HG02885 (cell line): ENCODE measurements around the gene CAB39L.
"Not testable (repeated sequence)": the region's sequence is repeated elsewhere in the genome, so short reads cannot be mapped to it uniquely, and the experiment has no call there.

Source experiments
- ATAC-seq: cut with Tn5 transposase; IDR thresholded peaks from one replicate; pipeline ENCODE4 v1.9.1; 2021; ENCODE audit warnings: mild to moderate bottlenecking; ENCODE audit not compliant: unreplicated experiment, poor library complexity

CAB39L gene

DNA sequence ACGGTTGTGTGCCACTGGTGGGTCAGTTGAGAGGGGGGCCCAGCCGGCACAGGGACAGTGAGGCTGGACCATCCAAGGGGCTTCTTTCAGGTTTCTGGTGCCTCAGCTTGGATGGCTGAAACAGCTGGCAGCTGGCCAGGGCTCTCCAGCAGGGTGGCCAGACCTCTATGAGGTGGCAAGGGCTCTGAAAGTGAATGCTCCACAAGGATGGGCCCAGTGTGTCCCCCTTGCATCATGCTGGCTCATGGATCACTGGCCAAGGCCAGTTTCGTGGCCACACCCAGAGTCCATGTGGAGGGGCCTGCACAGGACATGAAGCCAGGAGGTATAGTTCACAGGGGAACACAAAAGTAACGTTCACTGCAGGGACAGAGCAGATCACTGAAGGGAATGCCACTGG lies 146.5 kb downstream of the CAB39L start:
- no peak for ATAC-seq

DNA sequence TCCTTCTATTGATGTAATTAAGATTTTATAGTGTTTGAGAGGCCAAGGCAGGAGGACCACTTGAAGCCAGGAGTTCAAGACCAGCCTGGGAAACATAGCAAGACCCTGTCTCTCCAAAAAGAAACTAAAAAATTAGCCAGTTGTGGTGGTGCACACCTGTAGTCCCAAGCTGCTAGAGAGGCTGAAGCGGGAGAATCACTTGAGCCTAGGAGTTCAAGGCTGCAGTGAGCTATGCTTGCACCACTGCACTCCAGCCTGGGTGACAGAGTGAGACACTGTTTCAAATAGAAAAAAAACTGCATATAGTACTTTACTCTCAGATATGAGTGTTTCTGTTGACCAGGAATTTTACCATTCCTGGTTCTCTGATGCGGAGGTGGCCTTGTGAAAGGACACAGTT lies 147.2 kb downstream of the CAB39L start:
- ATAC-seq, result no peak

DNA sequence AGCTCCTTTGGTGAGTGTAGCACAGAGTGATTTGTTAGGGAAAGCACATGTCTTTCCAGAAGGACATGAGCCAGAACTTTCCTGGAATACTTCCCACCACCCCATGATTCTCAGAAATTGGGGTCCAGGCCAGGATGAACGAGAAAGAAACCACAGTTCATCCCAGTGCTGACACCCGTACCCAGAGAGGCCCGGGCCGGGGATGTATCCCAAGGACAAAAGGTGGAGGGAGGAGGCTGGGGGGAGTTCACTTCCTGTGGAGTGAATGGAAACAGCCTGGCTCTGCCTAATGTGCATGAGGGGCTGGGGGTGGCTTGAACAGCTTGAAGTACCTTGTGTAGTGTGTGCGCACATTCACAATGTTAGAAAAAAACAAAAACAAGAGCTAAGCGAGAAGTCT lies 148.6 kb downstream of the CAB39L start:
- ATAC-seq, result no peak

DNA sequence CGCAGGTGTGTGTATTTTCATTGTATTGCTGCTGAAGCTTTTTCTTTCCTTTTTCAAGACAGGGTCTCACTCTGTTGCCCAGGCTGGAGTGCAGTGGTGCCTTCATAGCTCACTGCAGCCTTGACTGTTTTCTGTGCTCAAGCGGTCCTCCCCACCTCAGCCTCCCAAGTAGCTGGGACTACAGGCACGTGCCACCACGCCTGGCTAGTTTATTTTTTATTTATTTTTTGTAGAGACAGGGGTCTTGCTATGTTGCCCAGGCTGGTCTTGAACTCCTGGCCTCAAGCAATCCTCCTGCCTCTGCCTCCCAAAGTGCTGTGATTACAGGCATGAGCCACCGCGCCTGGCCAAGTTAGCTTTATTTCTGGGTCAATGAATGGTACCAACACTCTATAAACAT lies 149.1 kb downstream of the CAB39L start:
- not testable (repeated sequence) for ATAC-seq

DNA sequence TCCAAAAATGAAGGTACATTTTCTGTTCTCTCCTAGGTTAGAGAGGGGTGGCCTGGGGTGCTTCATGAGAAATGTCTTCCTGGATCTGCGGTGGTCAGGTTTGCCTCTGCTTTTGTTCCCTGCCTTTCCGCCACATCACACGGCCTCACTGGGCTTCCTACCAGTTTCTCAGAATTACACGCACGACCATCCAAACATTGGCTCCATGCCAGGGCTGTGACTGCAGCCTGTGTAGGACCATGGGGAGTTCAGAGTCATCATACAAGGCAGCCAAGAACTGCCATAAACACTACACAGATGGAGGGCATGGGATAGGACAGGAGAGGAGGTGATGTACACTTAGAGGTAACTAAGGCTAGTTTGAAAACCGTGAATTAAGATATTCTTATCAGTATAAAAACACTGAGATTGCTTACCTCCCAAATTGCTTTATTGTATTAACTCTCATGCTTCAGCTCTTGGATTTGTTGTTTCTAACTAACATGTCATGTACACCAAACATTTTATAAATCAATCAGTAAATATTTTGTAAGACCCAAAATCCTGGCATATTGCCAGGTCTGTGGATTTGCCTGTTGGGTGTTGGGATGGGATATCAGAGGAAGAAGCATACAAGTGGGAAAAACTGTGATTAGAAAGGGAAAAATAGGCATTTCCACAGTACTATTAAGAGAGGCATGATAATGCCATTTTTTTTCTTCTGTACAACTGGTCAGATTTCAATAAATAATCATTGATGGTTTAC lies 150.9 kb downstream of the CAB39L start:
- ATAC-seq, result no peak

DNA sequence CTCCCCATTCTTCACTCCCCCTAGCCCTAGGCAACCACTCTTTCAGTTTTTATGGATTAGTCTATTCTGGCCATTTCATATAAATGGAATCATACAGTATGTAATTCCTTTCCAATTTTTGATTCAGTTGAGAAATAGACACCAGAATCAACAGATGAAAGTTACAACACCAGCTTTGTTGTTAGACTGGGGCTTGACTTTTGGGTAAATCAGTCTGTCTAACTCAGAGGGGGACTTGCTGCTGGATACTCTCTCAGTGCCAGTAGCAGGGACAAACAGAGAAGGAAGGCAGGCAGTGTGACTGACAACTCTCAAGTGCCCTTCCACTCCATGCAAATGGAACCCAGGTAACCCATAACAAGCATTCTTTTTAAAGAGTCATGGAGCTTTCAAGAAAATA lies 155.4 kb downstream of the CAB39L start:
- no peak for ATAC-seq

DNA sequence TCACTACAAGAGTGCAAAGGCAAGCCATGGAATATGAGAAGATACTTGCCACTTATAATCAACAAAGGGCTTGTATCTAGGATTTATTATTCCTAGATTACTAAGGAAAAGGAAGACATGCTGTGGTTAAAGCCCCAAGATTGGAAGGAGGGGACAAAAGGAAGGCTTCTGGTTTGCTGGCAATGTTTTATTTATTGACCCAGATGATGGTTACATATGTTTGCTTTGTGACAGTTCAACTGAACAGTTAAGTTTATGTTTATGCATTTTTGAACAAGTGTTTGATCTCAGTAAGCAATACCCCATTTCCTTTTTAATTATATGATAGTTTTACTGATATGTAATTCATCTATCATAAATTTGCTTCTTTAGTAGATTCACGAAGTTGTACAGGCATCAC lies 155.9 kb downstream of the CAB39L start:
- no peak for ATAC-seq

DNA sequence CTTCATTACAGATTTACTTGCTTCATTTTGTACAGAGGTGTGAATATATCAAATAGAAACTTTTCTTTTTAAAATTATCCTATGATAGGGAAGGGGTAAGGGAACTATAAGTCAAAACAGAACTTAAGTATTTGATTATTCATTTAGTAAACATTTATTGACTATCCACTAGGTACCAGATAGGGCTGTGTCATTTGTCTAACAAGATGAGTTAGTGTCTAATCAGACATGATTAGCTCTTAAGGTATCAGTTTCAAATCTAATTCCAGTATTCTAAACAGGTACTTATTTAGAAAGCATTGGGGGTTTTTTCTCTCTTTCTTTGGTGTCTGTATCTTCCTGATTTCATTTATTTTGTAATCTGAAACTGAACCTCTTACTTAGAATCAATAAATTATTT lies 164.0 kb downstream of the CAB39L start:
- ATAC-seq, result no peak

DNA sequence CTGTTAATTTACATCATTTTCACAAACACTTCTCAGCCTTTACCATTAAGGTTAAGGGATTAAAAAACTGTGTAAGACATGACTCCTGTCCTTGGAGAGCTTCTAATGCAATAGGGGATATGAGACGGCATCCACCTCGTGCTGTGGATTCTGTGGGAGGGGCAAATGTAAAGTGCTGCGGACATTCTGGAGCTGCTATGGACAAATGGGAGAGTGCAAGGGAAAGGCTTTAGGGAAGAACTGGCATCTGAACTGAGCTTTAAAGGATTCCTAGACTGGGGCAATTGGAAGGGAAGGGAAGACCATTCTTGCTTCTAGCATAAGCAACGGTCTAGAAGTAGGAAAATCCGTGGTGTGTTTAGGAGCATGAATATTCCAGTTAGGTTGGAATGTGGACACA lies 164.8 kb downstream of the CAB39L start:
- no peak for ATAC-seq

DNA sequence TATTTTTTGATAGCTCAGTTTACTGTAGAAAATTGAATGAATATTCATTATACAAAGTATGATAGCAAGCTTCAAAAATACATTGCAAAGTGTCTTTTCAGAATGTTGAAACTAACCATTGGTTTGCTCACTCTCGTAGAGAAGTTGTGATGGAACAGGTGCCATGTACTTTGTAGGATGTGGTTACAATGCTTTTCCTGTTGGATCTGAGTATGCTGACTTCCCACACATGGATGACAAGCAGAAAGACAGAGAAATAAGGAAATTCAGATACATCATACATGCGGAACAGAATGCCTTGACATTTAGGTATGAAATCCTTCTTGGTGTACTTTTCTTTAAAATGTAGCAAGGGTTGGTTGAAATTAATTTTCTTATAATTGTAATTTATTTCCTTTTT lies 165.7 kb downstream of the CAB39L start:
- ATAC-seq, result no peak

DNA sequence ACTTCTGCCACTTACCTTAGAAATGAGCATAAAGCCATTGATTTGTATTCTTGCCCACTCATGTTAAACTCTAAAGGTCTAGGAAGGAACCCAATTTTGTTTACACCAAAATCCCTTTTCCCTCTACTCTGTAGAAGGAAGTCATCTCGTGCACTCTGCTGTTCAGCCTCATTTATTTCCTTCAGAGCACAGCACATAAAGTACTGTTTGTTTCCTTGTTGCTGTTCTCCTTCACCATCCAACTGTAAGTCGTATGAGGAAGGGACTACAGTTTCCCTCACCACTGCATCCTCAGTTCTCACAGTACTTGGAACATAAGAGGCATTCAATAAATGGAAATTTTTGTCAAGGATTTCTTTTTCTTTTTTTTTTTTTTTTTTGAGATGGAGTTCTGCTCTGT lies 171.6 kb downstream of the CAB39L start:
- ATAC-seq, result no peak

DNA sequence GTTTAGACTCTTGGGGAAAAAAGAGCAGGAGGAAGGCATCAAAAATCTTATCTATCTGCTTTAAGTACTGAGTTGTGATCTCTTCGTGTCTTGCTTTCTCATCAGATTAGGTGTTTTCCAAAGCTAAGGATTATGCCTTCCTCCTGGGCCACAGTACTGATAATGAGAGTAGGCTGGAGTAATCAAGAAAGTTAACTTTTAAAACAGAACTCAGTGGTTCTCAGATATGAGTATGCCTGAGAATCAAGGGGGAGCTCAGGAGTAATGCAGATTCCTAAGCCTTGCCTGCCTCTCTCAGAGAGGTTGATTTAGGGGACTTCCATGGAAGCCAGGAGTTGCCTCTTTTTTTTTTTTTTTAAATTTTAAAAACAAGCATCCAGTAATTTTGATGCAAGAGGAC lies 172.6 kb downstream of the CAB39L start:
- no peak for ATAC-seq

DNA sequence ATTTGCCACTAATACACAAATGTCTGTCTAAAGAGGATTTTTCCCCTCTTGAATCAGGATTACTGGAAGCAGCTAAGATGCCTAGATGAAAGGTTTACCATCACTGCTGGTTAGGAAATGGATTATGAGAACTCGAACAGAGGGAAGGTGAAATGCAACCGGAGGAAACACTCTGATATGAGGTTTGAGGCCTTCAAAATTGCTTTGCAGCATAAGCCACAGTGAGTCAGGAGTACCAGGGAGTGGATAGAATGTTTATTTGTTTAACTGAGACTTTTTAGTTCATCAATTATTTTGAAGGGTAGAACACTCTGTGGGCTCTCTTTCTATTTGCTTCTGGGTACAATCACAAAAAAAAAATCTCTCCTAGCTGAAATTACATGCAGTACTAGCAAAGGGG lies 178.0 kb downstream of the CAB39L start:
- no peak for ATAC-seq

DNA sequence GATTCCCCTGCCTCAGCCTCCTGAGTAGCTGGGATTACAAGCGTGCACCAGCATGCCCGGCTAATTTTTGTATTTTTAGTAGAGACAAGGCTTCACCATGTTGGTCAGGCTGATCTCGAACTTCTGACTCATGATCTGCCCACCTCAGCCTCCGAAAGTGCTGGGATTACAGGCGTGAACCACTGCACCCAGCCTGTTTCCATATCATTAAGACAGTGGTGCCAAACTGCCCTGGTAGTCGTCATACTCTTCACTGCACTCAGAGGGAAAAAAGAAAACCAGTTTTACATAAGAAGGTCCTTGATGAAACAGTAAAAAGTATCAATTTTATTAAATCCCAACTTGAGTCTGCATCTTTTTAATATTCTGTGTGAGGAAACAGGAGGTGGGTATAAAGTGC lies 181.2 kb downstream of the CAB39L start:
- ATAC-seq, result no peak

DNA sequence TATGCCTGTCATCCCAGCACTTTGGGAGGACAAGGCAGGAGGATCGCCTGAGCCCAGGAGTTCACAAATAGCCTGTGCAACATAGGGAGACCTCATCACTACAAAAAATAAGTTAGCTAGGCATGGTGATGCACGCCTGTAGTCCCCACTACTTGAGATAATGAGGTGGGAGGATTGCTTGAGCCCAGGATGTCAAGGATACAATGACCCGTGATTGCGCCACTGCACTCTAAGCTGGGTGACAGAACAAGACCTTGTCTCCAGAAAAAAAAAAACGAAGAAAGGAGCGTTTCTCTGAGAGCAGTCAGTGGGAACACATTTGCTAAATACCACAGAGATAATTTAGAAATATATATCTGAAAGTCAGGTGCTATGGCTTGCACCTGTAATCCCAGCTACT lies 184.3 kb downstream of the CAB39L start:
- ATAC-seq, result no peak
